ENCODE results near the gene ELF2. TPM values are rescaled to one million over a fixed set of nuclear protein-coding genes. Genes with fewer than 3 reads are reported as not detected.
"Not testable (repeated sequence)": the region's sequence is repeated elsewhere in the genome, so short reads cannot be mapped to it uniquely, and the experiment has no call there.

Gene ELF2
- total and polyA plus RNA-seq, 2 donors (not counting 1 experiment from before 2014, with no cell fraction given): 31.2 to 42.6 TPM

- H3K36me3 ChIP-seq (ENCODE audit: control insufficient read depth, insufficient read depth, low read length): no peaks in the 10 kb centered on the region
- TF ChIP-seq EZH2 (IDR thresholded peaks at IDR 0.05; ENCODE audit: low read length, missing control alignments) (no peak), CTCF (conservative IDR thresholded peaks at IDR 0.05 in 1 of 2, IDR thresholded peaks at IDR 0.05 in 1 of 2; ENCODE audit: low read depth in 1 of 2, low read length in 2 of 2) (no peak)
- no peak overlapping the region for H3K4me3 ChIP-seq (replicated peaks in 1 of 4; ENCODE audit: control extremely low read depth in 1 of 4, insufficient read depth in 1 of 4, low read depth in 3 of 4, low read length in 4 of 4)
- peaks cover 2% of the 10 kb centered on the region for H3K79me2 ChIP-seq (ENCODE audit: control insufficient read depth, insufficient read depth, low read length)
- no peak overlapping the region for H3K4me2 ChIP-seq (ENCODE audit: extremely low read depth, insufficient read depth, low read length)
- DNase-seq (ENCODE audit: low read depth in 2 of 2): no peak
- no peak overlapping the region for H3K9ac ChIP-seq (ENCODE audit: insufficient read depth, low read length)
- H4K20me1 ChIP-seq (ENCODE audit: control insufficient read depth, extremely low read depth, insufficient read depth, low read length): no peaks in the 10 kb centered on the region
- H3K4me1 ChIP-seq (ENCODE audit: control insufficient read depth, extremely low read depth, insufficient read depth, low read length): no peaks in the 10 kb centered on the region
- H3K9me3 ChIP-seq (ENCODE audit: control insufficient read depth, insufficient read depth, low read depth, low read length): no peaks in the 10 kb centered on the region
- H3K27ac ChIP-seq (ENCODE audit: insufficient read depth, low read length): no peak overlapping the region
- no peaks in the 10 kb centered on the region for H3K27me3 ChIP-seq (ENCODE audit: control insufficient read depth, insufficient read depth, low read length)
- H2AFZ ChIP-seq (ENCODE audit: low read length): no peak overlapping the region
Observed at GRCh38 chr4:139164731-139165130, 12.3 kb downstream of the ELF2 start.

GRCh38 chr4:139163806-139164206, 13.2 kb downstream of the ELF2 start:
- TF ChIP-seq EZH2 (IDR thresholded peaks at IDR 0.05; ENCODE audit: low read length, missing control alignments) (no peak), CTCF (conservative IDR thresholded peaks at IDR 0.05 in 1 of 2, IDR thresholded peaks at IDR 0.05 in 1 of 2; ENCODE audit: low read depth in 1 of 2, low read length in 2 of 2) (no peak)
- Histone ChIP-seq H3K27me3 (ENCODE audit: control insufficient read depth, insufficient read depth, low read length) (no peaks in the 10 kb centered on the region), H3K4me3 (replicated peaks in 1 of 4; ENCODE audit: control extremely low read depth in 1 of 4, insufficient read depth in 1 of 4, low read depth in 3 of 4, low read length in 4 of 4) (no peak overlapping the region), H3K4me2 (ENCODE audit: extremely low read depth, insufficient read depth, low read length) (no peak overlapping the region), H4K20me1 (ENCODE audit: control insufficient read depth, extremely low read depth, insufficient read depth, low read length) (no peaks in the 10 kb centered on the region), H3K36me3 (ENCODE audit: control insufficient read depth, insufficient read depth, low read length) (no peaks in the 10 kb centered on the region), H3K9me3 (ENCODE audit: control insufficient read depth, insufficient read depth, low read depth, low read length) (no peaks in the 10 kb centered on the region), H3K4me1 (ENCODE audit: control insufficient read depth, extremely low read depth, insufficient read depth, low read length) (no peaks in the 10 kb centered on the region), H3K27ac (ENCODE audit: insufficient read depth, low read length) (no peak overlapping the region), H3K79me2 (ENCODE audit: control insufficient read depth, insufficient read depth, low read length) (peaks cover 1% of the 10 kb centered on the region), H2AFZ (ENCODE audit: low read length) (no peak overlapping the region), H3K9ac (ENCODE audit: insufficient read depth, low read length) (no peak overlapping the region)
- DNase-seq (ENCODE audit: low read depth in 2 of 2): no peak

- not testable (repeated sequence) for H3K4me2 ChIP-seq (ENCODE audit: extremely low read depth, insufficient read depth, low read length); H3K27ac ChIP-seq (ENCODE audit: insufficient read depth, low read length); H3K36me3 ChIP-seq (ENCODE audit: control insufficient read depth, insufficient read depth, low read length); H3K4me1 ChIP-seq (ENCODE audit: control insufficient read depth, extremely low read depth, insufficient read depth, low read length); DNase-seq (ENCODE audit: low read depth in 2 of 2); H3K79me2 ChIP-seq (ENCODE audit: control insufficient read depth, insufficient read depth, low read length); H3K4me3 ChIP-seq (replicated peaks in 1 of 4; ENCODE audit: control extremely low read depth in 1 of 4, insufficient read depth in 1 of 4, low read depth in 3 of 4, low read length in 4 of 4); H3K9ac ChIP-seq (ENCODE audit: insufficient read depth, low read length); H2AFZ ChIP-seq (ENCODE audit: low read length); H4K20me1 ChIP-seq (ENCODE audit: control insufficient read depth, extremely low read depth, insufficient read depth, low read length); H3K27me3 ChIP-seq (ENCODE audit: control insufficient read depth, insufficient read depth, low read length); H3K9me3 ChIP-seq (ENCODE audit: control insufficient read depth, insufficient read depth, low read depth, low read length)
Observed at GRCh38 chr4:139157977-139158376, 19.0 kb downstream of the ELF2 start.

All from fibroblast of lung (primary cell).